Measurements from ENCODE around the gene HSBP1.

HSBP1 gene

DNA sequence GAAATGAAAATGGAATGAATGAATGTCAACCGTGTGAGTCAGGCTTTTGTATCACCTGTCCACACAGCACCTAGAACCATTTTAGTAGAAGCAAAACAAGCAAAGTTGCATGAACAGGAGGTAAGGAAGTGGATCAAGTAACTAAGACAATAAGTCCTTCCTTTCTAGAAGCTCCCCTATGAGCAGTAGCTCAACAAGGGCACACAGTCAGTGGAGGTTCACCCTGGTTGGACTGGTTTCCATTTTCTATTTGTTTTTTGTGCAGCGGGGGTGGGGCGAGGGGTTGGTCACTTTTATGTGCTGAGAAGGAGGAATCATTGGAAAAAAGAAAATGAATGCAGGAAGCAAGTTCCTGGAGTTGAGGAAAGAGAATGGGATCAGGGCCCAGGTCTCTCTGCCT, 4.0 kb upstream of the HSBP1 start:
- no peak for FAIRE-seq
- no peak for DNase-seq (ENCODE audit: low spot score)

DNA sequence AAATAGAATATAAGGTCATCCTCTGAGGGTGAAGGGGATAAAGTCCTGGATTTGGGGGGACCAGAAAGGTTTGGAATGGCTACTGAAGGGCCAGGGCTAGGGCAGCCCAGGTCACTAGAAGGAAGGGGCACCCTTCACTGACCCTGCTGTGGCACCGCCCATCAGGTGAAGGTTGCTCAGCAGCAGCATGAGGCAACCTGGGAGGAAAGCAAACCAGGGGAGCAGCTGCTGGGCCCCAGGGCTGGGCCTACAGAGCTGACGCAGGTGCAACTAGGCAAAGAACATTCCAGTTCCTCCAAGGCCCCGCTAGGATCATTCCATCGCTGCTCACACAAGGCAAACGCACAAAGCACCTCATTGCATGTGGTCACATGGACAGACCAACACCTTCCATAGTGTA, 3.4 kb upstream of the HSBP1 start:
- FAIRE-seq: no peak
- DNase-seq (ENCODE audit: low spot score): no peak

- DNase-seq (ENCODE audit: low spot score) (no peak), FAIRE-seq (no peak)
Observed at GRCh38 chr16:83806036-83806435, 1.7 kb upstream of the HSBP1 start.

DNA sequence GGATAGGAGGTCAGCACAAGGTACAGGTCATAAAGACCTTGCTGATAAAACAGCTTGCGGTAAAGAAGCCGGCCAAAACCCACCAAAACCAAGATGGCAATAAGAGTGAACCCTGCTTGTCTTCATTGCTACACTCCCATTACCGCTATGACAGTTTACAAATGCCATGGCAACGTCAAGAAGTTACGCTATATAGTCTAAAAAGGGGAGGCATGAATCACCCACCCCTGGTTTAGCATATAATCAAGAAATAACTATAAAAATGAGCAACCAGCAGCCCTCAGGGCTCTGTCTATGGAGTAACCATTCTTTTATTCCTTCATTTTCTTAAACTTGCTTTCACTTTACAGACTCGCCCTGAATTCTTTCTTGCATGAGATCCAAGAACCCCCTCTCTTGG, 1.0 kb upstream of the HSBP1 start:
- FAIRE-seq (no peak), DNase-seq (ENCODE audit: low spot score) (no peak)

DNA sequence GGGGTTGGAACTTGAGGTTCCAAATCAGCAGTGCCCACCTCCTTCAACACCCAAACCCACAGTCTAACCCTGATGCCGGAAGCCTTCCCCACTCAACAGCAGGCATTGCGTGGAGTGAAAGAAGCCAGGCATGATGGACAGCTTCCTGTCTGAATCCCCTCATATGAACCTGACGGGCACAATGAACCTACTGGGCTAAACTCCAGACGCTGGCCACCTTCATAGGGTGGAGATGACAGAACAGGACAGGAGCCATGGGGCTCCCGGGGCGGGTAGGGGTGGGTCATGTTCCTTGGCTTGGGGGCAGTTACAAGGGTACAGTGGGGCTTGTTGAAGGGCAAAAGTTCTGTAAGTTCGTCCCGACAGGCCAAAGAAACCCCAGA, 460 bp upstream of the HSBP1 start:
- FAIRE-seq: no peak
- DNase-seq (ENCODE audit: low spot score): no peak

- FAIRE-seq (no peak), DNase-seq (ENCODE audit: low spot score) (no peak)
Observed at GRCh38 chr16:83808573-83809014, 816 bp downstream of the HSBP1 start.

GRCh38 chr16:83809092-83809491, 1.3 kb downstream of the HSBP1 start:
- FAIRE-seq (no peak), DNase-seq (ENCODE audit: low spot score) (no peak)

GRCh38 chr16:83810901-83811300, 3.1 kb downstream of the HSBP1 start:
- no peak for FAIRE-seq

DNA sequence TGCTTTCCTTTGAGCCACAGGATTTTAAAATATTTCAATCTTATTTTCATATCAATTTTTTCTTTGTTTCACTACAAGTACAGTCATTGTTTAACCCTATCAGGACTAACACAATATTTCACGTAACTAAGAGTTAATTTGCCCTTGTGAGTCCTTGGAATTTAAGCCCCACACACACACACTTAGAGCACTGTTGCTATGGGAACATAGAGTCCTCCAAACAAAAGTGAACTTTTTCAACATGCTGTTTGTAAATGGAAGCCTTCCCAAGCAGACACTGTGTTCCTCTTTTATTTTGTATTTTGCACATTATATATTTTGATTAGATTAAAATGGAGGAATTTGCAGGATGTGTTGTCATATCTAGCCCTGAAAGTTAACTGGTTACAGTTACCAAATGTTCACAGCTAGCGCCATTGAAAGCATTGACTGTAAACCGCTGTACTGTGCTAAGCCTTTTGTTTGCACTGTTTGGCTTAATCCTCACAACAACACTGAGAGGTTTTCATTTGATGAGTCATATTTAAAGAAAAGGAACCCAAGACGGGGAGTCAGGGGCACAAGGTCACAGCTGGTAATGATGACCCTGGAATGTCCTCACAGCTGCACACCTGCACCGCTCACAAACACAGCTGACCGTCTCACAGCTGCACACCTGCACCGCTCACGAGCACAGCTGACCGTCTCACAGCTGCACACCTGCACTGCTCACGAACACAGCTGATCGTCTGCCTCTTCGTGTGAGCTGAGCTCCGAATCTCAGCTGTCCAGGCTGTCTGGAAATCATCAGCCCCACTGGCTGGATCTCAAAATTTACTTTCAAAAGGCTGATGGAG, 6.3 kb downstream of the HSBP1 start:
- DNase-seq (ENCODE audit: low spot score): peak; percentile 46
- no peak for FAIRE-seq

More at GRCh38 chr16:83810901-83811300, 3.1 kb downstream of the HSBP1 start:
- DNase-seq (ENCODE audit: low spot score): no peak

- no peak for FAIRE-seq
- no peak for DNase-seq (ENCODE audit: low spot score)
Observed at GRCh38 chr16:83814659-83814985, 6.8 kb downstream of the HSBP1 start.

- DNase-seq (ENCODE audit: low spot score) (no peak), FAIRE-seq (no peak)
Observed at GRCh38 chr16:83817022-83817421, 9.2 kb downstream of the HSBP1 start.

DNA sequence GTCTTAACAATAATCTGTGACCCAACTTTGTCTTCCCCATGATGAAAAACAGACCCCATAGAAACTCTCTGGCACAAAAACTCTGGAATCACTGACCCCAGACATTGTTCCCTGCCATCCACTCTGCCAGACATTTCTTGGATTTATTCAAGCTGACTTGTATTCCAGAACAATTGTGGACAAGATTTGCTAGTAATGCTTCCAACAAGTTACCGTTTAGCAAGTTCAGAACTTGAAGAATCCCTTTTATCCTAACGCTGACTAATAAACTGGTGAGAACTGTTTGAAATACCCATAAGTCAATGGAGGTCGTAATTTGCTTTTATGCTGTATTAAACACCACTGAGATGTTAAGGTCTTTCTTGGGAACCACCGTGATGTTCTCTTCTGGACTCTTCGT, 10.5 kb downstream of the HSBP1 start:
- DNase-seq (ENCODE audit: low spot score): no peak
- no peak for FAIRE-seq

DNA sequence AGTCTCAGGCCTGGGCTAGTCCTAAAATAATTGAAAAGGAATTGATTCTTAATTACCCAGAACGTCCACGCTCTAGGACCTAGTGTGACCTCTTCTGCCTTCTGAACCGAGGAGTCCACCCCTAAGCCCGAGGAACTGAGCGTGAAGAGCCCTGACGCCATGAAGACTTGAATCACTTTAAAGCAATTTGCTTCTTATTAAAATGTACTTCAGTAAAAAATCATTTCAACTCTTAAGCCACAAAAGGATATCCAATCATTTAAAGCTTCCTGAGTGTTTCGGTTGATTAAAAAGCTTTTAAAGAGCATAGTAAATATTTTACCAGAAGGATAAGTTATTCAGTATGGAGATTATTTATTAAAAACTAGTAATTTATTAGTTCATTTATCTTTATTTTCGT, 11.6 kb downstream of the HSBP1 start:
- FAIRE-seq: no peak

DNA sequence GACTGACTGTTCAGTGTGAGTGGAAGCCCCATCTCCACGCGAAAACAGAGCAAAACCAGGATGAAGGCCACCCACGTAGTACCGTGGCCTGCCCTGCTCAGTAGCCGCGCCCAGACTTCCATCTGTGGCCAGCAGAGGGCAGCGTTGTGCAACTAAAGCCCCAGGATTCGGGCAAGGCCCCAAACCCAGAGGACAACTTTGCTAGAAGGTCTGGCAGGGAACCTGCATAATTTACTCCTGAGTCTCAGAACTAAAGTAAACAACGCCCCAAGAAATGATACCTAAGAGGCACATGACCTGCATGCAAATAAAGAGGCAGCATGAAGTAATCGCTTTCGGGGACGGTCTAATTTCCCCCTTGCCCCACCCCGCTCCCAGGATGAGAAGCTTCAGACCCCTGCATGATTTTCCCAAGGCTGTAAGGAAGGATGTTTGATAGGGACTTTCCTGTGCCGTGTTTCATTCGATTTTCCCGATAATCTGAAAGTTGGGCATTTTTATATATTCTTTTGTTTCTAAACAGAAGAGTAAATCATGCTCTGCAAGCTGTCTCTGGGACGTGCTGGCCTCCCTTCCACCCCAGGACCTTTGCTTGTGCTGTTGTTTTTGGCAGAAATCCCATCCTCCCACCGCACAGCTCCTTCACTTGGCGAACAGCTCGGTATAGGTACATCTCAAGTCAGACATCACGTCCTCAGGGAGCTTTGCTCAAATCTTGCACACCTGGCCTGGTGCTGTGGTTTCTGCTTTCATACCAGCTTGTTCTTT, 18.6 kb downstream of the HSBP1 start:
- FAIRE-seq (no peak), DNase-seq (ENCODE audit: low spot score) (peak; percentile 85)

More for the DNA sequence above, 11.6 kb downstream of the HSBP1 start:
- DNase-seq (ENCODE audit: low spot score): no peak

- no peak for FAIRE-seq
- DNase-seq (ENCODE audit: low spot score): no peak
Observed at GRCh38 chr16:83830091-83830768, 22.5 kb downstream of the HSBP1 start.

GRCh38 chr16:83830769-83831455, 23.1 kb downstream of the HSBP1 start:
- no peak for DNase-seq (ENCODE audit: low spot score)
- FAIRE-seq: no peak

- DNase-seq (ENCODE audit: low spot score): no peak
- FAIRE-seq: no peak
Observed at GRCh38 chr16:83831456-83831987, 23.7 kb downstream of the HSBP1 start.

- FAIRE-seq (no peak), DNase-seq (ENCODE audit: low spot score) (no peak)
Observed at GRCh38 chr16:83833921-83834320, 26.1 kb downstream of the HSBP1 start.

GRCh38 chr16:83835586-83836566, 28.1 kb downstream of the HSBP1 start:
- FAIRE-seq: no peak

GRCh38 chr16:83837566-83837965, 29.8 kb downstream of the HSBP1 start:
- FAIRE-seq (no peak), DNase-seq (ENCODE audit: low spot score) (no peak)

More at GRCh38 chr16:83835586-83836566, 28.1 kb downstream of the HSBP1 start:
- DNase-seq (ENCODE audit: low spot score): peak; percentile 56
